ENCODE data around the gene LRRC3C.
"Not testable (repeated sequence)": the region's sequence is repeated elsewhere in the genome, so short reads cannot be mapped to it uniquely, and the experiment has no call there.

Gene LRRC3C, protein sequence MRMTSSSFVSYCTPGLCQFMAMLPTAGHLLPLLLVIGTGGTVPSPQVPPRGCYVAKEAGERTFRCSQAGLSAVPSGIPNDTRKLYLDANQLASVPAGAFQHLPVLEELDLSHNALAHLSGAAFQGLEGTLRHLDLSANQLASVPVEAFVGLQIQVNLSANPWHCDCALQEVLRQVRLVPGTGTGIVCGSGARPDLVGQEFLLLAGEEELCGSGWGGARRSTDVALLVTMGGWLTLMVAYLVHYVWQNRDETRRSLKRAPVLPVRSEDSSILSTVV

DNA sequence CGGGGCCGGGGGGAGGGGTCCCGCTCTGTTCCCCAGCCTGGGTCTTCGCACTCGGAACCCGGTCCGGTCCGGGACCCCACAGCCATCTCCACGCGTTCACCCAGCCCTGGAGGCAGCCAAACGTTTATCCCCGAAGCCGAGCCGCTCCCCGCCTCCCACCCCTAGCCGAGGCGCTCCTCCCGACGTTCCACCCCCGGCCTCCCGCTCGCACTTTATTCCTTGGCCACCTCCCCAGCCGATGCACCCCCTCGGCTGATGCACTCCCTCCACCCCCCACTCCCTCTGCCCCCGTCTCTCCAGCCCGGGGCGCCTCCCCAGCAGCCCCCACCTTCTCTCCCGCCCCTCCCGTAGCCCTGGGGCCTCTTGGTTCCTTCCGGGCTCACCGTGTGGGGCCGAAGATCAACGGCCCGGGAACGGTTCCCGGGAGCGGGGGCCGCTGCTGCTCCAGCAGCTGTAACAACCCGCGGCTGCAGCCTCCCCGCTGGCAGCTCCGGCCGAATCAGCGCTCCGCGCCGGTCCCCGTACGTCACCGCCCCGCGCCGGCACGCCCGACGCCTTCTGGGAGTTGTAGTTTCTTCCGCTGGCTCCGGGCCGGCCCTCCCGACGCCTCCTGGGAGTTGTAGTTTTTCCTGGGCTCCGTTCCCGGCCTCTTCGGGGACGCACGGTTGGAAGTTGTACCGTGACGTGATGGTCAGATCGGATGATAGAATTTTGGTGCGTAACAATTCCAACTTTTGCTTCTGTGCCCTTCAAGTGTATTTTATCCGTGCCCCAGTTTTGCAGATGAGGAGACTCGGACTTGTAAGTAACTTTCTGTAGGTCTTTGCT, at the start of gene LRRC3C, which contains the start of gene ORMDL3:
LRRC3C (plus strand) TSS at position 632 of the 828 bp plus-strand sequence. CDS start 13,792 bp downstream, outside the sequence.
ORMDL3 (minus strand) TSS at position 501 of the 828 bp plus-strand sequence. CDS start 3,398 bp downstream, outside the sequence.
- TF ChIP-seq, protein P1, sequence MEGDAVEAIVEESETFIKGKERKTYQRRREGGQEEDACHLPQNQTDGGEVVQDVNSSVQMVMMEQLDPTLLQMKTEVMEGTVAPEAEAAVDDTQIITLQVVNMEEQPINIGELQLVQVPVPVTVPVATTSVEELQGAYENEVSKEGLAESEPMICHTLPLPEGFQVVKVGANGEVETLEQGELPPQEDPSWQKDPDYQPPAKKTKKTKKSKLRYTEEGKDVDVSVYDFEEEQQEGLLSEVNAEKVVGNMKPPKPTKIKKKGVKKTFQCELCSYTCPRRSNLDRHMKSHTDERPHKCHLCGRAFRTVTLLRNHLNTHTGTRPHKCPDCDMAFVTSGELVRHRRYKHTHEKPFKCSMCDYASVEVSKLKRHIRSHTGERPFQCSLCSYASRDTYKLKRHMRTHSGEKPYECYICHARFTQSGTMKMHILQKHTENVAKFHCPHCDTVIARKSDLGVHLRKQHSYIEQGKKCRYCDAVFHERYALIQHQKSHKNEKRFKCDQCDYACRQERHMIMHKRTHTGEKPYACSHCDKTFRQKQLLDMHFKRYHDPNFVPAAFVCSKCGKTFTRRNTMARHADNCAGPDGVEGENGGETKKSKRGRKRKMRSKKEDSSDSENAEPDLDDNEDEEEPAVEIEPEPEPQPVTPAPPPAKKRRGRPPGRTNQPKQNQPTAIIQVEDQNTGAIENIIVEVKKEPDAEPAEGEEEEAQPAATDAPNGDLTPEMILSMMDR (IDR thresholded peaks at IDR 0.05; ENCODE audit: control insufficient read depth, extremely low read depth, insufficient read depth), result no peak
- H3K4me3 ChIP-seq (ENCODE audit: low read depth, low read length), result peak within 1 kb of the TSS; percentile 79
- DNase-seq (ENCODE audit: low read depth), result peak; percentile 83

DNA sequence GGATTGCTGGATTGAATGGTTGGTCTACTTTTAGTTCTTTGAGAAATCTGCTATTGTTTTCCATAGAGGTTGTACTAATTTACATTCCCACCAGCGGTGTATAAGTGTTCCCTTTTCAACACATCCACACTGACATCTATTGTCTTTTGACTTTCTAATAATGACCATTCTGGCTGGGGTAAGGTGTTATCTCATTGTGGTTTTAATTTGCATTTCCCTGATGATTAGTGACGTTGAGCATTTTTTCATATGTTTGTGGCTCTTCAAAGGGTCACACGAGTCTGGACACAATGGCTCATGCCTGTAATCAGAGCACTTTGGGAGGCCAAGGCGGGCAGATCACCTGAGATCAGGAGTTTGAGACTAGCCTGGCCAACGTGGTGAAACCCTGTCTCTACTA, 41.4 kb upstream of the LRRC3C start:
- H3K4me3 ChIP-seq (ENCODE audit: low read depth, low read length); DNase-seq (ENCODE audit: low read depth): not testable (repeated sequence)

DNA sequence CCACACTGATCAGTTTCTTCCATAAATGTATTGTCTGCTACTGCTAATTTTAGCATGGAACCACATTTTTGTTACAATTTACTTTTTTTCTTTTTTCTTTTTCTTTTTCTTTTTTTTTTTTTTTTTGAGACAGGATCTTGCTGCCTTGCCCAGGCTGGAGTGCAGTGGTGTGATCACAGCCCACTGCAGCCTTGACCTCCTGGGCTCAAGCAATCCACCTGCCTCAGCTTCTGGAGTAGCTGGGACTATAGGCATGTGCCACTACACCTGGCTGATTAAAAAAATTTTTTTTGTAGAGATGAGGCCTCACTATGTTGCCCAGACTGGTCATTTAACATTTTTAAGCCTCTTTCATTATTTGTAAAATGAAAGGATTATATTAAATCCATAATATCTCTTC, 40.5 kb upstream of the LRRC3C start:
- TF ChIP-seq, protein P1 (IDR thresholded peaks at IDR 0.05; ENCODE audit: control insufficient read depth, extremely low read depth, insufficient read depth), result no peak

DNA sequence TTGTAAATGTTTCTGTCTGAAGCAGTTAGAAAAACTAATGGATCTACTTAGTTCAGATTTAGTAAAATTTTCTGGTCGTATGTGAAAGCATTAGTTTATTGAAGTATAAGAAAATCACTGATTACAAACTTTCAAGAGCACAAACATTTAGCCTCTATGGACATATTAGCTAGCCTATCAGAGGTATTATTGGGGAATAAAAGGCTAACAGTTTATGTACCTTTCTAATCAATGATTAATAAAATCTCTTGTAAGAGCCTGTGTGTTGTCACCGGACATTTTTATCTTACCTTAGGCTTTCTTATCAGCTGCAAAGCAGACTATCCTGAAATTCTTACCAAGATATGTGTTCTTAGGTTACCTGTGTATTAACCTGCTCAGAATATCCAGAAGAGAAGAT, 38.3 kb upstream of the LRRC3C start:
- DNase-seq (ENCODE audit: low read depth), result no peak
- TF ChIP-seq, protein P1 (IDR thresholded peaks at IDR 0.05; ENCODE audit: control insufficient read depth, extremely low read depth, insufficient read depth), result no peak
- H3K4me3 ChIP-seq (ENCODE audit: low read depth, low read length), result no peak overlapping the region

More for the DNA sequence above, 40.5 kb upstream of the LRRC3C start:
- no peak overlapping the region for H3K4me3 ChIP-seq (ENCODE audit: low read depth, low read length)
- no peak for DNase-seq (ENCODE audit: low read depth)

DNA sequence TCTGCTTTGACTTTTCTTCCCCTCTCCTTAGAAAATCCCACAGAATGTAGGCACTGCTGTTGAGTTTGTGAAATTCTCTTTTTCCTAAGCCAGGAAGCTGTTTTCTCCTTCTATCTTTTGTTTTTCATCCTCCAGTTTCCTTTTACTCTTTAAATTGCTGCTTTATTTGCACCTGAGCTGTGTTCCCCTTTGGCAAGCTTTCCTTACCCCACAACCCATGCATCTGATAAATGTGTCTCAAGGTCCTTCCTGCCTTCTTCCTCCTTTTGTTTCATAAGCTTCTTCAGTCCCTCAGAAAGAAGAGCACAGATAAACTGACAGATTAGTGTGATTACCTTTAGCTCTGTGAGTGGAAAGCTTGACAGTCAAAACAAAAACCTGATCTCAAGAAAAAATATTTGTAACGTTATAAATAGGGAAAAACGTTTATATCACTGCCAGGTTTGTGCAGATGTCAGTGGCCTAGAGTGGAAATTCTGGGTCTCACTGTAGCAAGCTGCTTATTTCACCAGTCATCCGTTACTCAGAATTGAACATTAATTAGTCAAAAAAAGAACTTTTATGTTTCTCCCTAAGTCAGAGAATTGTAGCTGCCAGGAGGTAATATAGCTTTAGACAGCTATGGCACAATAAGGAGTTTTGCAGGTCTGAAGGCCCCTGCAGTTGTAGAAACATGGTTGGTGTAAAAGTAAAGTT, 32.7 kb upstream of the LRRC3C start:
- no peak for DNase-seq (ENCODE audit: low read depth)
- TF ChIP-seq, protein P1 (IDR thresholded peaks at IDR 0.05; ENCODE audit: control insufficient read depth, extremely low read depth, insufficient read depth), result no peak
- no peak overlapping the region for H3K4me3 ChIP-seq (ENCODE audit: low read depth, low read length)

DNA sequence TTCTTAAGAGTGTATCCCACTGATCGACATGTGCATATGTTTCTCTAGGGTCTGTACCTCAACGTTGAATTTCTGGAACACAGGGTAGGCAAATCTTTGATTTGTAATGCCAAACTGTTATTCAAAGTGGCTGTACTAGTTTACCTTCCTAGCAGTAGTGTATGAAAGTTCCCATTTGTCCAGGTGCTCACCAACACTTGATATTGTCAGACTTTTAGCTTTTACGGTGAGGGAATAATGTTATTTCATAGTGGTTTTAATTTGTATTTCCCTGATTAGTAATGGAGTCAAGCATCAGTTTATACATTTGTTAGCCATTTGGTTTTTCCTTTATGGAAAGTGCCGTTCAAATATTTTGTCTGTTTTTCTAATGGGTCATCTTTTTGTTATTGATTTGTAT, 29.4 kb upstream of the LRRC3C start:
- TF ChIP-seq, protein P1 (IDR thresholded peaks at IDR 0.05; ENCODE audit: control insufficient read depth, extremely low read depth, insufficient read depth), result no peak
- H3K4me3 ChIP-seq (ENCODE audit: low read depth, low read length), result no peak overlapping the region
- DNase-seq (ENCODE audit: low read depth), result no peak

DNA sequence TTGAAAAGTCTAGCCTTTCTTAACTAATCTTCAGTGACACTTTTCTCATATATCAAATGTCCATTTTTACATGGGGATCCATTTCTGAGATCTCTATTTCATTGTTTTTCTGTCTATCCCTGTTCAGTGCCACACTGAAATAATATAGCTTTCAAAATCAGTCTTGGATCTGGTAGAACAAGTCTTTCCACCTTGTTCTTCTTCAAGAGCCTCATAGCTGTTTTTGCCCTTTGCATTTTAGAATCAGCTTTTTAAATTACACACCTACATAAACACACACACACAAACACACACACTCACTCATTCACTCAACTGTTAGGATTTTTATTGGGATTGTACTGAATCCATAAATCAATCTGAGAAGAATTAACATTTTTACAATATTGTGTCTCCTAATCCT, 28.3 kb upstream of the LRRC3C start:
- DNase-seq (ENCODE audit: low read depth), result peak; percentile 3
- TF ChIP-seq, protein P1 (IDR thresholded peaks at IDR 0.05; ENCODE audit: control insufficient read depth, extremely low read depth, insufficient read depth), result no peak

DNA sequence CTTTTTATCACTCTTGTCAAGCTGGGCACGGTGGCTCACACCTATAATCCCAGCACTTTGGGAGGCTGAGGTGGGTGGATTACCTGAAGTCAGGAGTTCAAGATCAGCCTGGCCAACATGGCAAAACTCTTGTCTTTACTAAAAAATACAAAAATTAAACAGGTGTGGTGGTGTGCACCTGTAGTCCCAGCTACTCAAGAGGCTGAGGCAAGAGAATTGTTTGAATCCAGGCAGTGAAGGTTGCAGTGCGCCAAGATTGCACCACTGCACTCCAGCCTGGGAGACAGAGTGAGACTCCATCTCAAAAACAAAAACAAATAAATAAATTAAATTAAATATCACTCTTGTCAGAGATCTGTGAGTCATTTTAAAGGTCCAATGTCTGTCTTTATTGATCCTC, 25.5 kb upstream of the LRRC3C start:
- not testable (repeated sequence) for H3K4me3 ChIP-seq (ENCODE audit: low read depth, low read length); DNase-seq (ENCODE audit: low read depth)

More for the DNA sequence above, 28.3 kb upstream of the LRRC3C start:
- no peak overlapping the region for H3K4me3 ChIP-seq (ENCODE audit: low read depth, low read length)
